MG63 (cell line): ENCODE results near the gene KRT36. TPM values are rescaled to one million over a fixed set of nuclear protein-coding genes. Genes with fewer than 3 reads are reported as not detected.
A peak's percentile ranks its signal among the peaks of the same experiment; 100 is the strongest.

ENCODE experiments used
- DNase-seq: peaks from one replicate; pipeline ENCODE4 v3.0.0-alpha.2; 2020
- H3K27me3 ChIP-seq: fragments of 250-450 bp; sonication (Bioruptor Pico); 2 replicates; pipeline ENCODE4 v1.5.1; 2020; ENCODE audit warnings: mild to moderate bottlenecking, moderate library complexity
- H3K36me3 ChIP-seq: fragments of 250-450 bp; sonication (Bioruptor Pico); 2 replicates; pipeline ENCODE4 v1.5.1; 2020; ENCODE audit warnings: mild to moderate bottlenecking, moderate library complexity
- H3K4me3 ChIP-seq: fragments of 250-450 bp; sonication (Bioruptor Pico); 2 replicates; pipeline ENCODE4 v1.5.1; 2020; ENCODE audit warnings: mild to moderate bottlenecking, moderate library complexity
- H3K9me3 ChIP-seq: fragments of 250-450 bp; sonication (Bioruptor Pico); 2 replicates; pipeline ENCODE4 v1.5.1; 2020; ENCODE audit warnings: mild to moderate bottlenecking, moderate library complexity
- total RNA-seq: library from RNA; depleted of rRNA; stranded (reverse); fragments of >200 nt; shearing (Covaris generic); gene quantifications from 2 replicates; pipeline ENCODE4 v1.2.3, GENCODE V29; 2014; ENCODE audit warnings: low replicate concordance

KRT36 gene
- total RNA-seq, 1 experiment from 2014 or later = 0.20 TPM

DNA sequence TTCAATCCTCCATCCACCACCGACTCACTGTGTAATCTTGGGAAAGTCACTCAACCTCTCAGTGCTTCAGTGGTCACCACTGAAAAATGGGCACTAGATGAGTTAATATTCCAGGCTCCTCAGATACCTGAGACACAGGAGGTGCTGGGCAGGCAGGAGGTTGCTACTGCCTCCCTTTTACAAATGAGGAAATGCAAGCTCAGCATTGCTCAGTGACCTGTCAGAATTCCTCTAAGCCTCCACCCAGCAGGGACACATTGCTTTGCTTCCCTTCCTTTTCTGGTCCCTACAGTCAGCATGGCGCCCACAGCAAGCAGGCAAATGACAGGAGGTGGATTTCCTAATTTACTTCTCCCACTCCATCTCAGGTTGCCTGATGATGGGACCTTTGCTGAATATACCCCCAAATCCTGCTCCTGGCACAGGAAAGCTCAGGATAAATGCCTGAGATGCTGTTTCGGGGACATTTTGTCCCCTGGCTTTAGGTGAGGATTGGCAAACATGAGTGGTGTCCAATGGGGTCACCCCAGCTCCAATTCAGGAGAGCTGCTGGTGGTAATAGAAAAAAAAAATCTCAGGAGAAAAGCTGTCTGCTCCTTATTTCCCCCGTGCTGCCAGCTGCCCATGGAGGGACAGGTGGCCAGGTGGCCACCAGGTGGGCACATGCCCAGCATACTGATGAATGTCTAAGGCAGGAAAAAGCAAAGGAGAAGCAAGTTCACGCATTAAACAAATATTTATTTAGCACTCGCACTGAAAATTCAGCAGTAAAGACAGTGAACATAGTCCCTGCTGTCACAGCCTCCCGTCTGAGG lies 20.7 kb upstream of the KRT36 start:
- Histone ChIP-seq H3K4me3 (no peak overlapping the region), H3K36me3 (peaks cover 24% of the 10 kb centered on the region), H3K27me3 (no peaks in the 10 kb centered on the region), H3K9me3 (no peaks in the 10 kb centered on the region; the same call in 1 of the 2 replicates)
- no peak for DNase-seq

DNA sequence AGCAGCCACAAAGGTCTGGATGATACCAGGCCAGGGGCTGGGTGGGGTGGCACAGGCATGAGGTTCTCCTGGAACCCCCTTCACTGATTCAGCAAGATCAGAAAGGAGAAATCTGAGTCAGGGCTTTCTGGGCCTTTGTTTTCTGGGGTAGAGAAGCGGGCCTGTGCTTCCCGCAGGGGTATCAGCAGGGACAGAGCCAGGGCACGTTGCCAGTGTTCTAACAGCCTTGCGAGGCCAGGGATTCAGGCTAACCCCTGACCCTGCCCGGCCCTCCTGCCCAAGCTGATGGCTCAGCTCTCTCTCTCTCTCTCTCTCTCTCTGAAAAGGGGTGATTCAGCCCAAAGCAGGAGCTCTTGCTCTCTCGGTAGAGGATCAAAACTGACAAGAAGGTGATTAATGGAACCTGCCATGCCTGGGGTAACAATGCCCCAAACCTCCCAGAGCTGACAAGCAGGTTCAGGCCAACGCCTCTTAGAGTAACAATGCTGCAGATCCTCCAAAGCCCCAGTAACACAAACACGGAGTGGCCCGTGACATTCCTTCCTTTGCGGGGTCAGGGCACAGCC lies 17.7 kb upstream of the KRT36 start:
- H3K27me3 ChIP-seq = no peaks in the 10 kb centered on the region
- H3K36me3 ChIP-seq = no peaks in the 10 kb centered on the region
- H3K9me3 ChIP-seq = no peaks in the 10 kb centered on the region; the same call in 1 of the 2 replicates
- DNase-seq = no peak
- no peak overlapping the region for H3K4me3 ChIP-seq

DNA sequence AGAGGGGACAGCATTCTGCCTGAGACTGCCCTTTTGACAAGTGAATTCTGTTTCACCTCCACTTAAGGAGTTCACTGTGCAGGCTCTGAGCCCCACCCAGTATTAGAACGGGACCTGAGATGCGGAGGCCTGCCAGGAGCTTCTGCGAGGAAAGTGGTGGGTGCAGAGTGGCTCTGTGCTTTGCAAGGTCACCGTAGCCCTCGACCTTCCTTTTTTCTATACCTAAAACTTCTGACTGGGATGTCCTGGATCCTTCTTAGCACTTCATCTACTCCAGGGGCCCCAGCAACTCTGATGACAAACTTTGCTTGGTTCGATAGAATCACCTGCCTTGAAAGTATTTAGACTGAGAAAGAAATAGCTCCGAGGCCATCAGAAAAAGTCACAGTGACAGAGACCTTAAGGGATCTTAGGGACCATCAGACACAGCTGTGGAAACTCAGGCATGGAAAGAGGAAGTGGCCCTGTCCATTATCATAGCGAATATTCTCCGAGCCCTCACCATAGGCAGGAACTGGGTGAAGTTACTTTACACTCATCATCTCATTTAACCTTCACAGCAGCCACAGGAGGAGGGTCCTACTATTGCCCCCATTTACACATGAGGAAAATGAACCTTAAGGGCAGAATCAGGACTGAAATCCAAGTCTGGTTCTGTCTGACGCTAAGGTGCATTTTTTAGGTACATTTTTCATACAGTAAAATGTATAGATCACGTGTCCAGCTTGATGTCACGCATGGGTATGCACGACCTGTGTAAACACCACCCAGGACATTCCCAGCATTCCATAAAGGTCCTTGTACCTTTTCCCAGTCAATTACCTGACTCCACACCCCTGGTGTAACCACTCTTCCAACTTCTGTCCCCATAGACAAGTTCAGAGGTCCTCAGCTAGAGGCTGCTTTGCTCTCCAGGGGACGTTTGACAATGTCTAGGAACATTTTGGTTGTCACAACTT lies 16.4 kb upstream of the KRT36 start:
- H3K27me3 ChIP-seq = no peaks in the 10 kb centered on the region
- H3K9me3 ChIP-seq = no peaks in the 10 kb centered on the region; the same call in 1 of the 2 replicates
- DNase-seq = no peak
- H3K4me3 ChIP-seq = no peak overlapping the region
- H3K36me3 ChIP-seq = no peaks in the 10 kb centered on the region

DNA sequence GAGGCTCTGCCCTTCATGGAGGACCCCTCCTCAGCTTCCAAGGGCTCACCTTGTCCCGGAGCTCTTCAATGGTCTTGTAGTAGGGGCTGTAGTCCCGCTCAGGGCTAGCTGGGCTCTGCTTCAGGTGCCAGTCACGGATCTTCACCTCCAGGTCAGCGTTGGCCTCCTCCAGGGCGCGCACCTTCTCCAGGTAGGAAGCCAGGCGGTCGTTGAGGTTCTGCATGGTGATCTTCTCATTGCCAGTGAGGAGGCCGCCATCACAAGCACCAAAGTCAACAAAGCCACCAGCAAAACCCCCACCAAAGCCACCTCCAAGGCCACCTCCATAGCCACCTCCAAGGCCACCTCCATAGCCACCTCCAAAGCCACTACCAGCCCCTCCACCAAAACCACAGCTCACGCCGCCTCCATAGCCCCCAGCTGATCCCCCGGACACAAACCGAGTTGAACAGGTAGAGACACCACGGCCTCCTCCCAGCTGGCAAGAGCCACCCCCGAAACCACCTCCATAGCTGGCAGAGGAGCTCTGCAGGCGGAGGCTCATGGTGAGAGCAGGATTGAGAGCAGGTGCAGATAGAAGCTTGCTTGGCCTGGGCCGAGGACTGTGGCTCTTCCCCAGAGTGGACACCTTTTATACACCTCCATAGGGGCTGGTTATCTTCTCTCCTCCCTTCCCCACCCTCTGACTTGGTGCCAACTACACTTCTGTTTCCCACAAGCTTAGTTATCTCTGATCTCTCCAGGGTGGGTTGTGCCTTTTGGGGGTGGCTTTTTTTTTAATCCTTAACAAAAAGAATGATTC lies 15.5 kb upstream of the KRT36 start, which contains the start of gene KRT13:
KRT13 (minus strand) TSS at position 606 of the 802 bp plus-strand sequence; CDS start at position 544, 62 bp downstream.
- DNase-seq = no peak
- H3K36me3 ChIP-seq = no peaks in the 10 kb centered on the region
- no peak within 1 kb of the TSS for H3K4me3 ChIP-seq
- no peaks in the 10 kb centered on the region; the same call in 1 of the 2 replicates for H3K9me3 ChIP-seq
- H3K27me3 ChIP-seq = no peaks in the 10 kb centered on the region

DNA sequence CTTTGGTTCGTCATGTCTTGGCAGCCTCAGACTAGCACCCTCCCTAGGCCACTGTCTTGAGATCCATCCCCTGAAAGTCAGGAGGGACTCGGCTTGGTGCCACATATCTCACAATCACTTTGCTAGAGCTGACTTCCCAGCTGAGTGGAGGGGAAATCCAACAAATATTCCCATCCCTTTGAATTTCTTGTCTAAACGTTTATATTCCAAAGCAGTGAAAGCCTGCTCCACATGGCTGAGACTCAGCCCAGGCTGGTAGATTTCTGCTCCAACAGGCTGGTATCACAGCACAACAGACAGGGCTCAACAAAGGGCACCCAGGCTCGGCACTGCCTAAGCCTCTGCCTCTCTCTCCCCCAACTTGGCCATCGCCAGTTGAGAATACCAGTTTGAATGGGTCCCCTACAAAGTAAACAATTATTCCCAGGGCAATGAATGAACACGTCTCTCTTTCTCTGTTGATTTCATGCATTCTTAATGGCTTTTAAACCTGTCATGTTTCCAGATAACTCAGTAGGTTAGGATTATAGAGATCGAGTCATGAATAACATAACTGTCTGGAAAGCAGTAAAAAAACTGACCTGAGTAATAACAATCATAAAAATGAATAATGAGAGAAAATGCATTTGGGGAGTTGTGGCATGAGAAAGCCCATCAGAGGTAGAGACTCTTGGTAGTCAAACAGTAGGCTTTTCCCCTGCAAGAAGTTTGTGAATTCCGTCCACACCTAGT lies 14.7 kb upstream of the KRT36 start:
- Histone ChIP-seq H3K36me3 (no peaks in the 10 kb centered on the region), H3K27me3 (no peaks in the 10 kb centered on the region), H3K4me3 (no peak overlapping the region), H3K9me3 (no peaks in the 10 kb centered on the region)
- peak; percentile 86 for DNase-seq

DNA sequence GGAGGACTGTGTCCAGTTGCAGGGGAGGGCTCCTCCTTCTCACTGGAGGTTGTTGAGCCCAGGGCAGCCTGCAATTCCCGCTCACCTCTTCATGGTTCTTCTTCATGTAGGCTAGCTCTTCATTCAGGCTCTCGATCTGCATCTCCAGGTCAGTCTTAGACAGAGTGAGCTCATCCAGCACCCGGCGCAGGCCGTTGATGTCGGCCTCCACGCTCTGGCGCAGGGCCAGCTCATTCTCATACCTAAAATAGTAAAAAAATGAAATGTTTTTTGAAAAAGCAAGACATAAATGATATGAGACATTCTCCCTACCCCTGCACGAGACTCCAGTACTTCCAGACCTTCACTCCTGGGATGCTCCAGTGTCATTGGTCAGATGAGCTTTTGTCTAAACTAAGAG lies 13.5 kb upstream of the KRT36 start:
- Histone ChIP-seq H3K27me3 (no peaks in the 10 kb centered on the region), H3K9me3 (no peaks in the 10 kb centered on the region), H3K36me3 (no peaks in the 10 kb centered on the region), H3K4me3 (no peak overlapping the region)
- no peak for DNase-seq

DNA sequence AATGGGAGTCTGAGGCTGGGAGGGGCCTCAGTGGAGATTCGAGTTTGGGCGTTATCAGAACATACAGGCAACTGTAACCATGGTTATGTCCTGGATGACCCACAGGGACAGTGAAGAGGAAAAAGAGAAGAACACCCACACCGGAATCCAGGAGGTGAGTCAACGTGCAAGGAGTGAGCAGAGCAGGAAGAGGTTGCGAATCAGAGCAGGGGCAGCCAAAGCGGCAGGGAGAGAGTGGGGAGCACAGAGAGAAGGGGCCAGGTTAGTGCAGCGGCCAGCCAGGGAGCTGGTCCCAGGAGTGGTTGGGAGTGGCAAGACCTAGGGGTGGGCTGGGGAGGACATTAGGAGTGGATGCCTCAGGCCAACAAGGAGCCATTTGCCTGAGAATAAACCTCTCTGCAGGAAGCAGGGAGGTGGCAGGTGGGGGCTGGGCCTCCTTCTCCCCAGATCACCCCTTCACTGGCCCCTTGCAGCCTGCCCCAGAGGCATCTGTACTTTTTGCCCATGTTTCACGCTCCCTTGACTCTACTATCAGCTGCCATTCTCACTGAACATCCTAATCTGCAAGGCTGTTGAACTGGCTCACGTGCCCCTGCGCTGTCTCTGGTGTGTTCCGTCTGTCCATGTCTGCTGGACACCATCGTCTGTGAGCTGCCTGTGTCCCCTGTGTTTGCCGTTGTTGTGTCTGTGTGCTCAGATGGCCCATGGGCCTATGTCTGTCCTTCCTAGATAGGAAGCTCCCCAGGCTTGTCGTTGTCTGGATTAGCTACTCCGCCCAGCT lies 10.6 kb upstream of the KRT36 start:
- no peaks in the 10 kb centered on the region for H3K9me3 ChIP-seq
- H3K27me3 ChIP-seq = no peaks in the 10 kb centered on the region
- H3K36me3 ChIP-seq = no peaks in the 10 kb centered on the region
- no peak overlapping the region for H3K4me3 ChIP-seq
- peak; percentile 95 for DNase-seq

DNA sequence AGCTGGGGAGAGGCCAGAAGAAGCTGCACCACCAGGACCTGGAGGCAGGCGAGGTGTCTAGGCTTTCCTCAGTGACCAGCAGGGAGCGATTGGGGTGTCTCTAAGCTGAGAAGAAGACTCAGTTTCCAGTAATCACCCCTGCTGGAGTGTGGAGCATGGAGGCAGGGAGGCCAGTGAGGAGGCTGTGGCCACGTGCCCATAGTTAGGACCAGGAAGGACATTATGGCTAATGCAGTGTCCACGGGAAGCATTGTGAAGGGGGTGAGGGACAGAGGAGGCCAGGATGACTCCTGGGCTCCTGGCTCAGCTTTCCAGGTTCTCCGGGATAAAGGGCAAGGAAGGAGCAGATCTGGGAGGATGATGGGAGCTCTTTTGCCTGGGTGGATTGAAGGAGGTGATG lies 10.0 kb upstream of the KRT36 start:
- DNase-seq = no peak
- Histone ChIP-seq H3K36me3 (no peaks in the 10 kb centered on the region), H3K4me3 (no peak overlapping the region), H3K27me3 (no peaks in the 10 kb centered on the region), H3K9me3 (no peaks in the 10 kb centered on the region)

DNA sequence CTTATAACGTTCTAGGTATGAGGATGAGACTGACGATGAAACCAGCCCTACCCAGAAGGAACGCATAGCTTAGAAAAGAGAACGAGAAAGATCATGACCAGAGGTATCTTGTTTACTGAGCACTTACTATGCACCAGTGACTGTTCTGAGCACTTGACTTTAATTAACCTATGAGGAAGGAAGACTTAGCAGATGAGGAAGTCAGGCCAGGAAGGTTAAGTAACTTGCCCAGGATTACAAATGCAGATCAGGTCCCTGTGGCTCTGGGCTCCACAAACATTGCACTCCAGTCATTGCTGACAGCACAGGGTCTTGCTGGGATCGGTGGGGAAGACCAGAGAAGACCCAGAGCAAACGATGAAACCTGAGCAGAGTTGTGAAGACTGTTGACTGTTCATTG lies 8.6 kb upstream of the KRT36 start:
- Histone ChIP-seq H3K4me3 (no peak overlapping the region), H3K27me3 (no peaks in the 10 kb centered on the region), H3K36me3 (no peaks in the 10 kb centered on the region), H3K9me3 (no peaks in the 10 kb centered on the region)
- no peak for DNase-seq

DNA sequence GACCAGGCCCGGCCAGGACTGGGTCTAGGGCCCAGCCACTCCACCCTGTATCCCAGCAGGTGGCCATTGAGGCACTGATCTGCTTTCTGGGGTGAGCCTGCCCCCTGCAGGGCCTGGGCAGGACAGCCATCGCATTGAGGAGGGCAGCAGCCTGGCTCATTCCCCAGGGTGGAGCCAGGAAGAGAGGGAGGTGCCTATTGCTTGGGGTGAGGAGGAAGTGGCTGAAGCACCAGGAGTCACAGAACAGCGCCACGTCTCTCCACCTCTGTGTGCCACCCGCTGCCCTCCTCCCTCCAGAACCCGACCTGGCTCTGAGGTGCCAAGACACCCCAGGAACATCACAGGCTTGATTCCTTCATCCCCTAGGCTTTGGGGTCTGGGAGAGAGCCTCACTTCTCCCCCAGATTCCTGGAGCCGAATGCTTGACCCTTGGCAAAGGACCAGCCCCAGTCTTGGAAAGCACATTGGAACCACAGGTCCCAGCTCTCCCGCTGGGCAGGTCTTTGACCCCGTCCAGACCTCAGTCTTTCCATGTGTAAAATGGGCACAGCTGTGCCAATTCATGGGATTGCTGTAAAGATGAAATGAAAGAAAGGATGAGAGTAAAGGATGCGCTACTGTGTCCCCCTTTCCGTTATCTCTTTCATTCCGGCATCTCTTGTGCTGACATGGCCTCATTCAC lies 7.2 kb upstream of the KRT36 start:
- no peaks in the 10 kb centered on the region for H3K9me3 ChIP-seq
- H3K4me3 ChIP-seq = no peak overlapping the region
- H3K36me3 ChIP-seq = no peaks in the 10 kb centered on the region
- H3K27me3 ChIP-seq = no peaks in the 10 kb centered on the region
- peak; percentile 95 for DNase-seq

DNA sequence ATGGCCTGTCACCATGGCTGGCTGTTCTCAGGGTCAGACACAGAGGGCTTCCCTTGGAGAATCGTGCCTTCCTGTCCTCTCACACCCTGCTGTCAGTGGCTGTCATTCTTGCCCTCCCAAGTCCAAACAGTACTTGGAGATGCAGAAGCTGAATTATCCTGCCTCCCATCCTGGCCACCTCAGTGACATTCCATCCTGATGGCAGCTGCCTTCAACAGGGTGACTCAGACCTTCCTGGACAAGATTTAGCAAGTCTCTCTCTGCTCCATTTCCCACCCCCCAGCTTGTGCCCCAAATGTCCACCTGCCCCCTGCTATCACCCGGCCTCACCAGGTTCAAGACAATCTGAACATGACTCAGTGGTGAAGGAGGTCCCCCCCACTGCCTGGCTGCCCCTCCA lies 4.8 kb upstream of the KRT36 start:
- no peaks in the 10 kb centered on the region for H3K27me3 ChIP-seq
- no peak overlapping the region for H3K4me3 ChIP-seq
- DNase-seq = peak; percentile 51
- H3K9me3 ChIP-seq = no peaks in the 10 kb centered on the region
- no peaks in the 10 kb centered on the region for H3K36me3 ChIP-seq

DNA sequence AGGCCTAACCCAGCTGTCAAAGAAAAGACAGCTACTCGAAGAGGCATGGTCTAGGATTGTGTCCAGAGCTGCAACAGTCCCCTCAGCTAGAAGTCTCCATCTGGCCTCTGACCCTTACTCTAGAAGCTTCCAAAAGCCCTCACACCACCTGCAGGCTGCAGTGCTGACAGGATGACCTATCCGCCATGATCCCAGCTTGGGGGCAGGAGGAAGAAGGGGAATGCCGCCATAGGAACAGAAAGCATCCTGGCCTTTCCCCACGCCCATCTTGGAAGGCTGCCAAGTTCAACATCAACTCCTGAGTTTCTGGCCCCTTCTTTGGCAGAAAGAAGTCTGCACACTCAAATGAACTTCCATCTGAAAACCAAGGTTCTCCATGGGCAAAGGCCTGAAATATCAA lies 3.1 kb upstream of the KRT36 start:
- Histone ChIP-seq H3K27me3 (no peaks in the 10 kb centered on the region), H3K4me3 (no peak overlapping the region), H3K9me3 (no peaks in the 10 kb centered on the region), H3K36me3 (no peaks in the 10 kb centered on the region)
- DNase-seq = peak; percentile 41

DNA sequence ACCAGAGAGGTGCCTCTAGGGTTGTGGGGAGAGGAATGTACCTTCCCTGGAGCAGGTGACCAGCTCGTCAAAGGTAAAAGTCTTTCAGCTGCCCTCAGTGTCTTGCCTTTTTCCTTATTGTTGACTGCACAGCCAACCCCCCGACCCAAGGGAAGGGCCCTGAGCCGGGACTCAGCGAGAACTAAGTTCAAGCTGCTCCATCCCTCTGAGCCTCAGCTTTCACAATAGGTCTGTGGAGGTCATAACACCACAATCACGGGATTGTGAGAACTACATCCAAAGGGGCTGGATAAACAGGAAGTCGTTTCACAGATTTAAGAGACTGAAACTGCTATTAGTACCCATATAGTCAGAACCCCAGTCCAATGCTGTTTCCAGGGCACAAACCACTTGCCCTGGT lies 2.6 kb upstream of the KRT36 start:
- Histone ChIP-seq H3K4me3 (no peak overlapping the region), H3K27me3 (no peaks in the 10 kb centered on the region), H3K36me3 (no peaks in the 10 kb centered on the region), H3K9me3 (no peaks in the 10 kb centered on the region)
- DNase-seq = no peak

DNA sequence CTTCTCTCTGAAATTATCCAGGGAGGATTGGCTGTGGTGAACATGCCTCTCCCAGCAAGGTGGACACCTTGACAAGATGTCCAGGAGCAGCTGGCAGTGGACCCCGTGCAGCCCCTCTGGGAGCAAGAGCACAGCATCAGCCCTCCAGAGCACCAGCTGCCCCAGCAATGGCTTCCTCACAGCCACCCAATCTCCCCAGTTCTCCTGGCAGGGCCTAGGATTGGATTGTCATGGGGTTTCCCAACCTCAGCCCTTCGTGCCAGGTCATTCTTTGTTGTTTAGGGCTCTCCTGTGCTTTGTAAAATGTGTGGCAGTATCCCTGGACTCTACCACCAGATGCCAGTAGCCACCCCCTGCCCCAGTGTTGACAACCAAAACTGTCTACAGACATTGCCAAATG lies 1.8 kb upstream of the KRT36 start:
- no peaks in the 10 kb centered on the region for H3K36me3 ChIP-seq
- H3K27me3 ChIP-seq = no peaks in the 10 kb centered on the region
- no peak overlapping the region for H3K4me3 ChIP-seq
- no peaks in the 10 kb centered on the region for H3K9me3 ChIP-seq
- DNase-seq = no peak
